K562 (cell line): Measurements from ENCODE around the gene LDLRAD1. TPM values are rescaled to one million over a fixed set of nuclear protein-coding genes. Genes with fewer than 3 reads are reported as not detected.
A peak's percentile ranks its signal among the peaks of the same experiment; 100 is the strongest.

Source experiments
- ETV6 ChIP-seq, 3 experiments: fragments of 150-350 bp in 1 of 3; sonication (generic) in 1 of 3; formaldehyde crosslinking in 1 of 3; IDR thresholded peaks; 2 replicates each; pipeline versions ENCODE4 v1.6.1 to v1.8.0; 2014 to 2022; ENCODE audit warnings: borderline replicate concordance in 2 of 3, low read depth in 2 of 3, antibody characterized with exemption in 1 of 3, low read length in 1 of 3, mild to moderate bottlenecking in 1 of 3, missing genetic modification reagents in 1 of 3
- HDAC8 ChIP-seq: fragments of 450-650 bp; IDR thresholded peaks from 2 replicates; pipeline ENCODE4 v1.6.1; 2016; ENCODE audit warnings: mild to moderate bottlenecking, missing genetic modification characterization, moderate library complexity, missing compliant biosample characterization
- KDM1A ChIP-seq, 2 experiments: fragments of 450-650 bp; IDR thresholded peaks; 2 replicates each; pipeline ENCODE4 v1.6.1; 2016; ENCODE audit warnings: mild to moderate bottlenecking in 2 of 2
- POU5F1 ChIP-seq: fragments of 150-350 bp; IDR thresholded peaks from 2 replicates; pipeline ENCODE4 v1.6.1; 2014; ENCODE audit warnings: borderline replicate concordance, low read length, low read depth, mild to moderate bottlenecking; ENCODE audit not compliant: partially characterized antibody
- RUNX1 ChIP-seq: sonication (generic); IDR thresholded peaks from 2 replicates; pipeline ENCODE4 v1.6.1; 2016; ENCODE audit warnings: antibody characterized with exemption, low read depth
- SMAD4 ChIP-seq: fragments of 250-450 bp; sonication (Bioruptor Pico); conservative IDR thresholded peaks from 2 replicates; pipeline ENCODE4 v1.8.0; 2021; ENCODE audit warnings: inconsistent platforms, mild to moderate bottlenecking, moderate library complexity
- SRSF9 ChIP-seq: fragments of 200-400 bp; formaldehyde crosslinking; IDR thresholded peaks from 2 replicates; pipeline ENCODE4 v1.6.1; 2017; ENCODE audit warnings: low read depth, low read length, borderline replicate concordance
- TGIF2 ChIP-seq: sonication (generic); formaldehyde crosslinking; IDR thresholded peaks from 2 replicates; pipeline ENCODE4 v1.8.1; 2022; ENCODE audit warnings: mild to moderate bottlenecking, missing genetic modification reagents, moderate library complexity
- ZFP1 ChIP-seq: fragments of 450-650 bp; formaldehyde crosslinking; IDR thresholded peaks from 2 replicates; pipeline ENCODE4 v1.4.0; 2020; ENCODE audit warnings: mild to moderate bottlenecking, mixed read lengths
- ZKSCAN1 ChIP-seq: fragments of 150-350 bp; IDR thresholded peaks from 2 replicates; pipeline ENCODE4 v1.6.1; 2016; ENCODE audit warnings: low read depth, low read length
- ZNF143 ChIP-seq: sonication (generic); formaldehyde crosslinking; IDR thresholded peaks from 2 replicates; pipeline ENCODE4 v1.9.0; 2022; ENCODE audit warnings: mild to moderate bottlenecking, missing genetic modification reagents
- ZNF561 ChIP-seq: fragments of 450-650 bp; formaldehyde crosslinking; conservative IDR thresholded peaks from 2 replicates; pipeline ENCODE4 v1.4.0; 2020; ENCODE audit warnings: mild to moderate bottlenecking, moderate library complexity
- ZNF589 ChIP-seq: fragments of 200-800 bp; sonication (Bioruptor generic); IDR thresholded peaks from 2 replicates; pipeline ENCODE4 v1.6.1; 2016; ENCODE audit warnings: low read depth, missing genetic modification characterization, missing compliant biosample characterization
- ZSCAN29 ChIP-seq: fragments of 450-650 bp; IDR thresholded peaks from 2 replicates; pipeline ENCODE4 v1.6.1; 2017
- polyA plus RNA-seq, 8 experiments: library from polyadenylated mRNA; depleted of rRNA in 4 of 8; stranded (reverse) in 5 of 8; unstranded in 3 of 8; fragments of >200 nt; fragmentation: Nextera tagmentation in 2 of 8; fragmentation: Illumina TruSeq in 1 of 8; extraction: Ambion mirVana in 2 of 8; extraction: Trizol in 1 of 8; gene quantifications; 2 replicates each; pipeline versions ENCODE4 v1.2.1 to v1.2.3, GENCODE V29; 2011 to 2014; ENCODE audit warnings: inconsistent platforms in 1 of 8, missing spikeins in 1 of 8
- total RNA-seq, 7 experiments: library from RNA; depleted of rRNA in 6 of 7; stranded (reverse); fragments of >200 nt in 6 of 7; fragmentation: Illumina TruSeq in 2 of 7; extraction: Trizol in 2 of 7; gene quantifications; 2 replicates each; pipeline versions ENCODE4 v1.2.1 to v1.2.3, GENCODE V29; 2011 to 2021; ENCODE audit warnings: low replicate concordance in 1 of 7
- TF ChIP-seq, protein P1 (sequence below), 2 experiments: fragments of 450-650 bp in 1 of 2; sonication (generic) in 1 of 2; formaldehyde crosslinking in 1 of 2; IDR thresholded peaks in 1 of 2; conservative IDR thresholded peaks in 1 of 2; 2 replicates each; pipeline versions ENCODE4 v1.6.1 to v1.8.1; 2016 to 2023; ENCODE audit warnings: mild to moderate bottlenecking in 2 of 2, moderate library complexity in 2 of 2, inconsistent platforms in 1 of 2, missing genetic modification reagents in 1 of 2
- TF ChIP-seq, protein P2 (sequence below): conservative IDR thresholded peaks from 2 replicates; pipeline ENCODE4 v1.6.1; 2011; ENCODE audit warnings: low read depth, mild to moderate bottlenecking, low read length; ENCODE audit not compliant: control insufficient read depth
- TF ChIP-seq, protein P3 (sequence below): fragments of 450-650 bp; IDR thresholded peaks from 2 replicates; pipeline ENCODE4 v1.6.1; 2016; ENCODE audit warnings: missing biosample characterization, missing genetic modification characterization
- TF ChIP-seq, protein P4 (sequence below): IDR thresholded peaks from 3 replicates; pipeline ENCODE4 v1.6.1; 2011; ENCODE audit warnings: borderline replicate concordance, mild to moderate bottlenecking, moderate library complexity; ENCODE audit not compliant: insufficient read length; ENCODE audit errors: extremely low read depth
- TF ChIP-seq, protein P5 (sequence below): sonication (generic); formaldehyde crosslinking; IDR thresholded peaks from 2 replicates; pipeline ENCODE4 v1.5.0; 2020; ENCODE audit warnings: missing genetic modification reagents

The LDLRAD1 gene
- total and polyA plus RNA-seq, 9 of the 15 experiments (the other 6 are each of a cell fraction or from before 2014, with no cell fraction given) = not detected

DNA sequence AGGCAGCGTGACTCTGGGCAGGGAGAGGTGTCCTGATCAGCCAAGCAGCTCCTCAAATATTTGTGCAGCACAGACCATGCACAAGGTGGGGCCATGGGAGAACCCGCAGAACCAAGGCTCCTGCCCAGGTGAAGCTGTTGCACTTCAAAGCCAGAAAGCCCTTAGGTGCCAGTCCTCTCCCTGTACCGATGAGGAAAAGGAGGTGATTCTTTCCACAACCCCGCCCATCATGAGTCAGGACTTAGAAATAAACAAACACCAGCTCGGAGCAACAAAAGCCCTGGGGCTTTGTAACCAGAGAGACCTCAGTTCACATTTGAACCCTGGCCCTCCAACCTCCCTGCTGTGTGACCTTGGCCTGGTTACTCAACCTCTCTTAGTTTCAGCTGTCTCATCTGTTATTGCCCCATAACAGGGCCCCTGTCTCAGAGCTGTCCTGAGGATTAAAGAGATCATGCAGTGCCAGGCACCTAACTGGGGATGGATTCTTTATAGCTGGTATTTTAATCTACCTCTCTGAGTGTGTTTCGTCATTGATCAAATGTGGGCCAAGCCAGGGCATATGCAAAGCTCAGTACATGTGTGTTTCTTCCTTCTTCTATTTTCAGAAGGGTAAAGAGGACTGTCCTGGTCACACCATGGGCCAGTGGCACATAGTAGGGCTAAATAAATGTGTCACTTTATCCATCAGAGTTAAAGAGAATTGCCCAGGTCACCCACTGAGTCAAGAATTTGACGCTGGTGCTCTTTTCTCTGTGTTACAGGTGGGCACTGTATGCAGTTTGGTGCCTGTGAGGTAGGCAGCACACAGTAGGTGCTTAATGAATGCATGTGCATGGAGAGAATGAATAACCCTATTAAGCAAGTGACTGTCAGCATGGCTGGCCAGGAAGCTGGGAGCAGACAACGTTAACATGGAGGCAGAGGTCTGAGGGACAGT is 1.4 kb downstream of the LDLRAD1 start (continued):
- TF ChIP-seq, protein P1, sequence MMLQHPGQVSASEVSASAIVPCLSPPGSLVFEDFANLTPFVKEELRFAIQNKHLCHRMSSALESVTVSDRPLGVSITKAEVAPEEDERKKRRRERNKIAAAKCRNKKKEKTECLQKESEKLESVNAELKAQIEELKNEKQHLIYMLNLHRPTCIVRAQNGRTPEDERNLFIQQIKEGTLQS (IDR thresholded peaks at IDR 0.05) = peak; percentile 34; the same call in 1 of the 2 replicates
- TF ChIP-seq, protein P1 (CRISPR knock-in tag; conservative IDR thresholded peaks at IDR 0.05) = no peak
- no peak for TF ChIP-seq SMAD4 (CRISPR knock-in tag)
- TF ChIP-seq, protein P2, sequence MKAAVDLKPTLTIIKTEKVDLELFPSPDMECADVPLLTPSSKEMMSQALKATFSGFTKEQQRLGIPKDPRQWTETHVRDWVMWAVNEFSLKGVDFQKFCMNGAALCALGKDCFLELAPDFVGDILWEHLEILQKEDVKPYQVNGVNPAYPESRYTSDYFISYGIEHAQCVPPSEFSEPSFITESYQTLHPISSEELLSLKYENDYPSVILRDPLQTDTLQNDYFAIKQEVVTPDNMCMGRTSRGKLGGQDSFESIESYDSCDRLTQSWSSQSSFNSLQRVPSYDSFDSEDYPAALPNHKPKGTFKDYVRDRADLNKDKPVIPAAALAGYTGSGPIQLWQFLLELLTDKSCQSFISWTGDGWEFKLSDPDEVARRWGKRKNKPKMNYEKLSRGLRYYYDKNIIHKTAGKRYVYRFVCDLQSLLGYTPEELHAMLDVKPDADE = no peak
- TF ChIP-seq HDAC8 (tag) = no peak
- TF ChIP-seq POU5F1 = no peak
- no peak for TF ChIP-seq ZNF561 (CRISPR knock-in tag)
- TF ChIP-seq, protein P3, sequence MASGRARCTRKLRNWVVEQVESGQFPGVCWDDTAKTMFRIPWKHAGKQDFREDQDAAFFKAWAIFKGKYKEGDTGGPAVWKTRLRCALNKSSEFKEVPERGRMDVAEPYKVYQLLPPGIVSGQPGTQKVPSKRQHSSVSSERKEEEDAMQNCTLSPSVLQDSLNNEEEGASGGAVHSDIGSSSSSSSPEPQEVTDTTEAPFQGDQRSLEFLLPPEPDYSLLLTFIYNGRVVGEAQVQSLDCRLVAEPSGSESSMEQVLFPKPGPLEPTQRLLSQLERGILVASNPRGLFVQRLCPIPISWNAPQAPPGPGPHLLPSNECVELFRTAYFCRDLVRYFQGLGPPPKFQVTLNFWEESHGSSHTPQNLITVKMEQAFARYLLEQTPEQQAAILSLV = no peak
- TF ChIP-seq ZKSCAN1 = peak; percentile 98
- TF ChIP-seq ZNF143 (CRISPR knock-in tag) = no peak
- no peak for TF ChIP-seq ETV6 (IDR thresholded peaks at IDR 0.05; ENCODE audit: borderline replicate concordance in 1 of 2, low read depth in 2 of 2, low read length in 1 of 2)
- TF ChIP-seq ETV6 (CRISPR knock-in tag; IDR thresholded peaks at IDR 0.05; ENCODE audit: borderline replicate concordance) = no peak
- TF ChIP-seq ZFP1 (CRISPR knock-in tag) = no peak
- TF ChIP-seq SRSF9 = no peak
- TF ChIP-seq, protein P4, sequence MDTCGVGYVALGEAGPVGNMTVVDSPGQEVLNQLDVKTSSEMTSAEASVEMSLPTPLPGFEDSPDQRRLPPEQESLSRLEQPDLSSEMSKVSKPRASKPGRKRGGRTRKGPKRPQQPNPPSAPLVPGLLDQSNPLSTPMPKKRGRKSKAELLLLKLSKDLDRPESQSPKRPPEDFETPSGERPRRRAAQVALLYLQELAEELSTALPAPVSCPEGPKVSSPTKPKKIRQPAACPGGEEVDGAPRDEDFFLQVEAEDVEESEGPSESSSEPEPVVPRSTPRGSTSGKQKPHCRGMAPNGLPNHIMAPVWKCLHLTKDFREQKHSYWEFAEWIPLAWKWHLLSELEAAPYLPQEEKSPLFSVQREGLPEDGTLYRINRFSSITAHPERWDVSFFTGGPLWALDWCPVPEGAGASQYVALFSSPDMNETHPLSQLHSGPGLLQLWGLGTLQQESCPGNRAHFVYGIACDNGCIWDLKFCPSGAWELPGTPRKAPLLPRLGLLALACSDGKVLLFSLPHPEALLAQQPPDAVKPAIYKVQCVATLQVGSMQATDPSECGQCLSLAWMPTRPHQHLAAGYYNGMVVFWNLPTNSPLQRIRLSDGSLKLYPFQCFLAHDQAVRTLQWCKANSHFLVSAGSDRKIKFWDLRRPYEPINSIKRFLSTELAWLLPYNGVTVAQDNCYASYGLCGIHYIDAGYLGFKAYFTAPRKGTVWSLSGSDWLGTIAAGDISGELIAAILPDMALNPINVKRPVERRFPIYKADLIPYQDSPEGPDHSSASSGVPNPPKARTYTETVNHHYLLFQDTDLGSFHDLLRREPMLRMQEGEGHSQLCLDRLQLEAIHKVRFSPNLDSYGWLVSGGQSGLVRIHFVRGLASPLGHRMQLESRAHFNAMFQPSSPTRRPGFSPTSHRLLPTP = no peak
- TF ChIP-seq, protein P5, sequence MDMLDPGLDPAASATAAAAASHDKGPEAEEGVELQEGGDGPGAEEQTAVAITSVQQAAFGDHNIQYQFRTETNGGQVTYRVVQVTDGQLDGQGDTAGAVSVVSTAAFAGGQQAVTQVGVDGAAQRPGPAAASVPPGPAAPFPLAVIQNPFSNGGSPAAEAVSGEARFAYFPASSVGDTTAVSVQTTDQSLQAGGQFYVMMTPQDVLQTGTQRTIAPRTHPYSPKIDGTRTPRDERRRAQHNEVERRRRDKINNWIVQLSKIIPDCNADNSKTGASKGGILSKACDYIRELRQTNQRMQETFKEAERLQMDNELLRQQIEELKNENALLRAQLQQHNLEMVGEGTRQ = no peak
- TF ChIP-seq ZNF589 = no peak
- TF ChIP-seq ZSCAN29 = no peak
- TF ChIP-seq KDM1A (IDR thresholded peaks at IDR 0.05) = peak; percentile 34 to 48; a peak in 2 of 4 replicates
- TF ChIP-seq TGIF2 = no peak
- TF ChIP-seq RUNX1 = no peak
